ENCODE results near the gene ADAT3. TPM values are rescaled to one million over a fixed set of nuclear protein-coding genes. Genes with fewer than 3 reads are reported as not detected.

Gene ADAT3
- total and polyA plus RNA-seq, 2 of the 4 experiments (the other 2 are of a cell fraction): 0.36 to 2.8 TPM

- no TSS peak for BruUV-seq (replicated peaks)
- ChIA-PET CTCF (interaction anchor here (0.9 to 1.0 kb wide), 2 partner anchors 10 to 11 kb away, joined by 3 to 4 read pairs; no protein-coding TSS in a partner anchor), POLR2A (ENCODE audit: unreplicated experiment) (interaction anchor here (0.5 to 0.6 kb wide), 3 partner anchors 20 to 429 kb away, joined by 3 to 7 read pairs (median 6); partner anchors contain the start of genes ABHD17A, ADAT3 and SCAMP4)
- no peaks in the 10 kb centered on the region for H3K9me3 ChIP-seq (ENCODE audit: control insufficient read depth, insufficient read depth, low read length)
- peaks cover 1% of the 10 kb centered on the region; the same call in 1 of the 2 replicates for H3K36me3 ChIP-seq (ENCODE audit: control insufficient read depth, insufficient read depth, low read length)
- peak overlapping the region; percentile 76 for H3K23ac ChIP-seq (ENCODE audit: low read depth, low read length)
- peak overlapping the region; percentile 19; the same call in 1 of the 2 replicates for H3K18ac ChIP-seq (ENCODE audit: low read depth, low read length)
- peak overlapping the region; percentile 89 for H3K4me2 ChIP-seq (ENCODE audit: low read depth, low read length)
- no peaks in the 10 kb centered on the region; the same call in 1 of the 2 replicates for H3K9me1 ChIP-seq (ENCODE audit: insufficient read depth, low read length)
- H2BK20ac ChIP-seq (ENCODE audit: low read depth, low read length): no peak overlapping the region
- peak overlapping the region; percentile 77 for H4K91ac ChIP-seq (ENCODE audit: insufficient read depth, low read depth, low read length)
- dilution Hi-C loops (cut with HindIII; ENCODE audit: low sequenced_read_pairs, unreplicated experiment): no loop called here
- peak overlapping the region; percentile 87 for H3K27ac ChIP-seq (ENCODE audit: insufficient read depth, low read length)
- ATAC-seq (ENCODE audit: low read depth) (peak; percentile 32), DNase-seq (peak; percentile 38)
- peaks cover 33% of the 10 kb centered on the region for H4K20me1 ChIP-seq (ENCODE audit: insufficient read depth, low read length)
- peaks cover 7 to 41% of the 10 kb centered on the region in 2 experiments; a peak in 3 of 4 replicates for H3K79me1 ChIP-seq (ENCODE audit: low read depth in 1 of 2, low read length in 2 of 2)
- H2BK15ac ChIP-seq (ENCODE audit: low read depth, low read length): no peak overlapping the region; the same call in 2 of the 3 replicates
- TF ChIP-seq CTCF (conservative IDR thresholded peaks at IDR 0.05; ENCODE audit: low read depth, low read length) (peak; percentile 70), RAD21 (IDR thresholded peaks at IDR 0.05; ENCODE audit: low read length) (peak; percentile 46), SMC3 (IDR thresholded peaks at IDR 0.05; ENCODE audit: low read depth, low read length) (0 out of 2 replicates have a peak, but pooled peaks have one; percentile 34), MAZ (IDR thresholded peaks at IDR 0.05; ENCODE audit: borderline replicate concordance, low read depth, low read length) (peak; percentile 80), FOS (IDR thresholded peaks at IDR 0.05; ENCODE audit: low read depth, low read length) (no peak), POLR2A (IDR thresholded peaks at IDR 0.05; ENCODE audit: low read depth, low read length) (peak; percentile 34; the same call in 1 of the 2 replicates), RFX5 (IDR thresholded peaks at IDR 0.05; ENCODE audit: low read depth, low read length) (no peak)
- H4K5ac ChIP-seq (ENCODE audit: low read depth, low read length): peak overlapping the region; percentile 56
- 0% methylated on average over 6 of the region's 52 CpGs; no CpG with 5 or more reads in 1 of the 2 experiments for WGBS, 2 experiments (ENCODE audit: extremely low coverage in 2 of 2, insufficient read length in 1 of 2)
- H2AK9ac ChIP-seq (replicated peaks; ENCODE audit: low read depth, low read length, poor library complexity): peak overlapping the region; percentile 100
- in situ Hi-C loops (cut with MboI; ENCODE audit: low sequenced_read_pairs): no loop called here
- no peak overlapping the region; the same call in 1 of the 2 replicates for H2BK120ac ChIP-seq (ENCODE audit: low read depth, low read length)
- peak overlapping the region; percentile 86; the same call in 1 of the 2 replicates for H3K56ac ChIP-seq (ENCODE audit: extremely low read depth, insufficient read depth, low read length)
- intact Hi-C loops (cut with micrococcal nuclease): loop anchor here (1.0 kb wide), 1 partner anchor 41 kb away; the partner anchor contains the start of genes ADAT3 and SCAMP4
- peak overlapping the region; percentile 90 for H2AK5ac ChIP-seq (ENCODE audit: low read depth, low read length)
- H2AFZ ChIP-seq (replicated peaks; ENCODE audit: low read length, poor library complexity): peak overlapping the region; percentile 98
- no peaks in the 10 kb centered on the region for H3K27me3 ChIP-seq (ENCODE audit: control insufficient read depth, insufficient read depth, low read length)
- peak overlapping the region; percentile 91 for H3K4ac ChIP-seq (ENCODE audit: low read depth, low read length)
- H3K14ac ChIP-seq (replicated peaks; ENCODE audit: low read depth, low read length): peak overlapping the region; percentile 74
- peak overlapping the region; percentile 83 for H3K4me3 ChIP-seq (ENCODE audit: insufficient read depth, low read depth, low read length)
- peak overlapping the region; percentile 83 to 90 for H4K8ac ChIP-seq (ENCODE audit: low read depth in 2 of 2, low read length in 2 of 2)
- peaks cover 19% of the 10 kb centered on the region for H3K4me1 ChIP-seq (ENCODE audit: control insufficient read depth, insufficient read depth, low read length)
- H3K9ac ChIP-seq (ENCODE audit: low read depth, low read length): peak overlapping the region; percentile 86
- peak overlapping the region; percentile 90 for H2BK5ac ChIP-seq (ENCODE audit: low read depth, low read length, poor library complexity, severe bottlenecking)
These were observed 40.6 kb upstream of the ADAT3 start for GRCh38 chr19:1864480-1865171.

Data from IMR-90 (cell line).